Naive thymus-derived CD8-positive, alpha-beta T cell (primary cell): Measurements from ENCODE around the gene SARDH. TPM values are rescaled to one million over a fixed set of nuclear protein-coding genes. Genes with fewer than 3 reads are reported as not detected.

Experiments used
- ATAC-seq, 2 donors: fragments of 150-1000 bp; cut with Tn5 transposase in 1 of 2; sonication (Bioruptor Pico), chemical (Tn5 transposase) in 1 of 2; 1 replicate in 1 of 2; 2 replicates in 1 of 2; pipeline ENCODE4 v1.10.0; 2021; ENCODE audit warnings: mild to moderate bottlenecking in 2 of 2, moderate library complexity in 2 of 2
- POLR2A ChIA-PET: fragments of 350-600 bp; sonication (Branson Sonifier 250); formaldehyde crosslinking; loops from one replicate; lab custom pipeline; 2021; ENCODE audit warnings: antibody characterized with exemption; lab: Charles Lee
- DNase-seq, 10 donors: peaks; one replicate each; pipeline versions ENCODE4 v3.0.0 to v3.0.0-alpha.2; 2020 to 2022
- H3K27ac Mint-ChIP-seq, 10 donors: one replicate each; pipeline ENCODE4 v1.8.0; 2020 to 2022; ENCODE audit warnings: mild to moderate bottlenecking in 10 of 10, mixed read lengths in 10 of 10, moderate library complexity in 4 of 10, inconsistent platforms in 1 of 10
- H3K27me3 Mint-ChIP-seq, 5 donors: one replicate each; pipeline ENCODE4 v1.8.0; 2021 to 2022; ENCODE audit warnings: mixed read lengths in 5 of 5
- H3K36me3 Mint-ChIP-seq, 3 donors: one replicate each; pipeline ENCODE4 v1.8.0; 2020 to 2022; ENCODE audit warnings: mixed read lengths in 3 of 3, mild to moderate bottlenecking in 2 of 3, inconsistent platforms in 1 of 3
- H3K4me1 Mint-ChIP-seq, 4 donors: one replicate each; pipeline ENCODE4 v1.8.0; 2021 to 2022; ENCODE audit warnings: mixed read lengths in 4 of 4
- H3K4me3 Mint-ChIP-seq, 10 donors: one replicate each; pipeline ENCODE4 v1.8.0; 2020 to 2022; ENCODE audit warnings: mild to moderate bottlenecking in 10 of 10, mixed read lengths in 10 of 10, moderate library complexity in 6 of 10, inconsistent platforms in 1 of 10
- H3K9me3 Mint-ChIP-seq, 9 donors: one replicate each; pipeline ENCODE4 v1.8.0; 2020 to 2022; ENCODE audit warnings: mixed read lengths in 9 of 9, mild to moderate bottlenecking in 3 of 9, inconsistent platforms in 1 of 9, moderate library complexity in 1 of 9
- polyA plus RNA-seq, 3 donors: library from polyadenylated mRNA; unstranded; fragments of 300-500 nt; fragmentation: Illumina TruSeq; gene quantifications; one replicate each; pipeline ENCODE4 v1.2.3, GENCODE V29; 2021
- total RNA-seq, 8 experiments: library from RNA in 2 of 8; stranded (reverse) in 2 of 8; gene quantifications; one replicate each; pipeline ENCODE4 v1.2.3 and lab custom pipeline; 2021 to 2026

SARDH gene
- total and polyA plus RNA-seq, 5 experiments from 2014 or later, result 1.7 to 8.7 (median 2.7) TPM

DNA sequence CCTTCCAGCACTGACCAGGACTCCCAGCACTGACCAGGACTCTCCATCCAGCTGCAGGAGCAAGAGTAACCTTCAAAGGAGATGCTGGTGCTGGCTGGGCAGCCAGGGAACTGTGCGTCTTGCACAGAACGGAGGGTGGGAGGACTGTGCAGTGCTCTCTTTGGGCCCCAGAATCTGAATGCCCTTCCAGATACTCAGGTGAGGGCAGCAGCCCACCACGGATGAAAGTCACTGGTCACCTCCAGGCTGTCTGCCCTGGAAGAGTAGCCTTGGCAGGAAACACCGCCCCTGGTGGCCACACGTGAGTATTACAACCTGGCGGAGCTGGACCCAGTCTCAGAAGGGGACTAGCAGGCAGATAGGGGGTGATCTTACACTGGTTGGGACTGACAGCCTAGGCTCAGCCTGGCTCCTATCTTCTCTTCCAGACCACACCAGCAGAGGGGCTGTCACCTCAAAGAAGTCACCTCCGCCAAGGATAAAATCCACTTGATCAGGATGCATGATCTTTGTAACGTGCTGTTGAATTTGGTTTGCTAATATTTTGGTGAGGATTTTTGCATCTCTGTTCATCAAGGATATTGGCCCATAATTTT, 4.8 kb upstream of the SARDH start:
- peaks cover under 1 to 8% (median 5%) of the 10 kb centered on the region in 4 donors for H3K4me1 Mint-ChIP-seq
- H3K9me3 Mint-ChIP-seq, result peaks cover 0 to 4% (median 0%) of the 10 kb centered on the region in 9 donors
- no peak overlapping the region for H3K4me3 Mint-ChIP-seq
- H3K27ac Mint-ChIP-seq, result peak overlapping the region in 1 of 10 donors; percentile 11
- peak; percentile 51 to 82 (median 72) for DNase-seq
- H3K27me3 Mint-ChIP-seq, result peaks cover 0 to 18% (median 5%) of the 10 kb centered on the region in 5 donors
- peak; percentile 77 to 80 for ATAC-seq
- no peaks in the 10 kb centered on the region for H3K36me3 Mint-ChIP-seq
- POLR2A ChIA-PET, result no interaction called here

DNA sequence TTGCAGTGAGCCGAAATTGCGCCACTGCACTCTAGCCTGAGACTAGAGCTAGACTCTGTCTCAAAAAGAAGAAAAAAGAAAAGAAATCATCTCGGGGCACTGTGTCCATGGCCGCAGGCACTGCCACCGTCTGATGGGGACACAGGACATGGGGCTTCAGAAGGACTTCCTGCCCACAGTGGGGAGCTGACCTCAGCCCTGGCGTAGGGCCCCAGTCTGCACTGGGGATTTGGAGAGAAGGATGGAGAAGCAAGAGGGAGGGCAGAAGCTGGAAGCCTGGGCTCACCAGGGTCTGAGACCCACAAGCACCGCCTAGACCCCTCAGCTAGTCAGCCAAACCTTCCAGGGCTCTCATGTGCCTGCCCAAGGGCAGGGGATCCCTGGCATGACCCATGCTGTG, 4.1 kb upstream of the SARDH start:
- Mint-ChIP-seq H3K4me3 (no peak overlapping the region), H3K9me3 (peaks cover 0 to 4% (median 0%) of the 10 kb centered on the region in 9 donors), H3K27me3 (peaks cover 0 to 12% (median 5%) of the 10 kb centered on the region in 5 donors), H3K4me1 (peaks cover 3 to 12% (median 8%) of the 10 kb centered on the region in 4 donors), H3K36me3 (no peaks in the 10 kb centered on the region), H3K27ac (no peak overlapping the region)
- ATAC-seq (no peak), DNase-seq (no peak)
- POLR2A ChIA-PET, result no interaction called here

DNA sequence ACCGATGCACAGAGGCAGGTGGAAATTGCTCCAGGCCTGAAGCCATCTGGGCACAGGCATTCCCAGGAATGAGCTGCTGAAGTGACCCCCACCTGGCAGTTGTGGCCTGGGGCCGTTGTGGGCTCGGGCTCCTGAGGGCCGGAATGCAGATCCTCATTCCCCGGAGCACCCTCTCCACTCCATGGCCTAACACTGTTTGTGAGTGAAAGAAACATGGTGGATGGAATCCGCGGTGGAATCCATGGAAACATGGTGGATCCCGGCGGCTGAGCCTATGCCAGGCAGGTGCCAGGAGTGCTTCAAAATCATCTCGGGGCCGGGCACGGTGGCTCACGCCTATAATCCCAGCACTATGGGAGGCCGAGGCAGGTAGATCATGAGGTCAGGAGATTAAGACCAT, 3.6 kb upstream of the SARDH start:
- no peaks in the 10 kb centered on the region for H3K36me3 Mint-ChIP-seq
- H3K9me3 Mint-ChIP-seq, result peaks cover 0 to 4% (median 0%) of the 10 kb centered on the region in 9 donors
- peaks cover 3 to 12% (median 8%) of the 10 kb centered on the region in 4 donors for H3K4me1 Mint-ChIP-seq
- DNase-seq (no peak), ATAC-seq (no peak)
- H3K4me3 Mint-ChIP-seq, result no peak overlapping the region
- POLR2A ChIA-PET, result no interaction called here
- no peak overlapping the region for H3K27ac Mint-ChIP-seq
- peaks cover 0 to 8% (median 5%) of the 10 kb centered on the region in 5 donors for H3K27me3 Mint-ChIP-seq

DNA sequence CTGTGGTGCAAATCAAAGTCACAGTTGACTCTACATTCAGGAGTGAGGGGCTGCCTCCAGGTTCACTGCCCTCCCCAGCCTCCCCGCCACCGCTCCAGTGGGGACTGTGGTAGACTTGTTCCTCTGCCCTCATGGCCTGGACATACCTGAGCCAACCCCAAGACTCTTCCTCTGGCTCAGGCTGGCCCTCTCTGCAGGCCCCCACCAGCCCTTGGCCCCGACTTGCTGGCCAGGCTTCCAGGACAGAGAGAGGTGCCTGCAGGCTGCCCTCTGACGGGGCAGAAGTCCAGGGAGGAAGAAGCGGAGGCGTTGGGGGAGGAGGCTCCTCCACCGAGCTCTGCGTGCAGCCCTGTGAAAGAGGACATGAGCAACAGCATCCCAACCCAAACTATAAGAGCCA, 2.8 kb upstream of the SARDH start:
- Mint-ChIP-seq H3K9me3 (no peaks in the 10 kb centered on the region), H3K4me3 (no peak overlapping the region), H3K27me3 (peaks cover 0 to 6% (median 5%) of the 10 kb centered on the region in 5 donors), H3K27ac (no peak overlapping the region), H3K4me1 (peaks cover 3 to 13% (median 9%) of the 10 kb centered on the region in 4 donors), H3K36me3 (no peaks in the 10 kb centered on the region)
- DNase-seq (peak in 1 of 10 donors; percentile 14), ATAC-seq (no peak)
- POLR2A ChIA-PET, result no interaction called here

DNA sequence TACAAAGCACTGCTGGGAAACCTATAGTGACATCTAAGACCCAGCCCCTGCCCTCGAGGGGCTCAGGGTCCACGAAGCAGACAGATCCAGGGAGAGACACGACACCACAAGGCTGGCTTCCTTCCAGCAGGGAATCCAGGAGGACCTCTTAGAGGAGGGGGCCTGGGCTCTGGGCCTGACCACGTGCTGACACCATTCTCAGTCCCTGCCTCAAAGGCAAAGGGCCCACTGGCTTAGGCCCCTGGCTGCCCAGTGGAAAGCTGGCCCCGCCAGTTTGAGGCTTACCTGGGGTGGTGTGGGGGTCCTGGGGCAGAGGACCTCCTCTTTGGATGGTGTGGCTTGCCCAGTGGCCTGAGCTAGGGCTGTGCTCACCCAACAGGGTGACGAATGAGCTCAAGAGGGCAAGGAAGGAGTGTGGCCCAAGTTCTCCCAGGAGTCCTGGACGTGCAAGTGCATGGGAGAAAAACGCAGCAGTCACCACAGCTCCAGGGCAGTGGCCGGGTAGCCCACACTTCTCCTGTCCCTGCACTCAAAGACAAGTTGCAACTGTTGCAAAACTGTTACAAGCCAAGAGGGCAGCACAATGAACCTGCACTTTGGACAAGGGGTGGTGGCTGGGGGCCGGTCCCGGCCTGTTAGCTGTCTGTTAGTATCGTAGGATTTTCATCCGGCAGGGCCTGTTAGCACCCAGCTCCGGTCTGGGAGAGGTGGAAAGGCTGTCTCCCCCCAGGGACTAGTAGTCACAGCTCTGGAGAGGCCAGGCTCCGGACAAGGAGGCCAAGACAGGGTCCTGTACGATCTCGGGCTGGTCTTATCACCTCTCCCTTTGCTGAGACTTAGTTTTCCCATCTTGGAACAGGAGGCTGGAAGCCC, 1.5 kb upstream of the SARDH start:
- no peak overlapping the region for H3K4me3 Mint-ChIP-seq
- peaks cover 5 to 14% (median 10%) of the 10 kb centered on the region in 4 donors for H3K4me1 Mint-ChIP-seq
- peaks cover 0 to 5% (median 3%) of the 10 kb centered on the region in 5 donors for H3K27me3 Mint-ChIP-seq
- no peaks in the 10 kb centered on the region for H3K36me3 Mint-ChIP-seq
- H3K27ac Mint-ChIP-seq, result peak overlapping the region in 4 of 10 donors; percentile 11 to 66 (median 26)
- H3K9me3 Mint-ChIP-seq, result no peaks in the 10 kb centered on the region
- ATAC-seq (no peak), DNase-seq (peak in 1 of 10 donors; percentile 15)
- POLR2A ChIA-PET, result no interaction called here

DNA sequence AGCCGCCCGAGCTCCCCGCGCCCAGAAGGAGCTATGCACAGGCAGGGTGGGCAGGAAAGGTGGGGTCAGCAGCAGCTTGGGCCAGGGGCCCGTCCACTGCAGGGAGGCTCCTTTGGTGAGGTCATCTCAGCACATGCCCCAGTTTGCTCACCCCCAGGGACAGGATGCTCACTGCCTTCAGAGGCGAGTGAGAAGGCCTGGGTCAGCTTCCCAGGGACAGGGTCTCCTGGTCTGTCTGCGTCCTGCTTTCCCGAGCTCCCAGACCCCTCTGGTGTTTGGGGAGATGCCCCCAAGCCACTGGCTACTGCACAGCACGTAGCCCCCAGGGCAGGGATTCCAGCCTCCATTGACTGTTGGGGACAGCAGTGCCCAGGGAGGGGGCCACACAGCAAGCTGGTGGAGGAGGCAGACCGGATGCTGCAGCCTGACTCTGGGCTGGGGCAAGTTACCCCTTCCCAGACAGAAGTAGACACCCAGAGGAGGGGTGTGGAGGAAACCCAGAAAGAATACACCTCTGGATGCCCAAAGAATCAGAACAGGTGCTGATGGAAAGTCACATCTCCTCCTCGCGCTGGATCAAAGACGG, 581 bp upstream of the SARDH start:
- Mint-ChIP-seq H3K27me3 (peaks cover 0 to 2% (median 0%) of the 10 kb centered on the region in 5 donors), H3K27ac (peak overlapping the region in 3 of 10 donors; percentile 8 to 57 (median 11)), H3K36me3 (no peaks in the 10 kb centered on the region), H3K4me3 (peak overlapping the region in 9 of 10 donors; percentile 39 to 75 (median 63)), H3K4me1 (peaks cover 5 to 13% (median 10%) of the 10 kb centered on the region in 4 donors), H3K9me3 (no peaks in the 10 kb centered on the region)
- POLR2A ChIA-PET, result interaction anchor here (0.7 kb wide), 1 partner anchor 393 kb away, joined by 3 read pairs; no protein-coding TSS in a partner anchor
- ATAC-seq (no peak), DNase-seq (no peak)

DNA sequence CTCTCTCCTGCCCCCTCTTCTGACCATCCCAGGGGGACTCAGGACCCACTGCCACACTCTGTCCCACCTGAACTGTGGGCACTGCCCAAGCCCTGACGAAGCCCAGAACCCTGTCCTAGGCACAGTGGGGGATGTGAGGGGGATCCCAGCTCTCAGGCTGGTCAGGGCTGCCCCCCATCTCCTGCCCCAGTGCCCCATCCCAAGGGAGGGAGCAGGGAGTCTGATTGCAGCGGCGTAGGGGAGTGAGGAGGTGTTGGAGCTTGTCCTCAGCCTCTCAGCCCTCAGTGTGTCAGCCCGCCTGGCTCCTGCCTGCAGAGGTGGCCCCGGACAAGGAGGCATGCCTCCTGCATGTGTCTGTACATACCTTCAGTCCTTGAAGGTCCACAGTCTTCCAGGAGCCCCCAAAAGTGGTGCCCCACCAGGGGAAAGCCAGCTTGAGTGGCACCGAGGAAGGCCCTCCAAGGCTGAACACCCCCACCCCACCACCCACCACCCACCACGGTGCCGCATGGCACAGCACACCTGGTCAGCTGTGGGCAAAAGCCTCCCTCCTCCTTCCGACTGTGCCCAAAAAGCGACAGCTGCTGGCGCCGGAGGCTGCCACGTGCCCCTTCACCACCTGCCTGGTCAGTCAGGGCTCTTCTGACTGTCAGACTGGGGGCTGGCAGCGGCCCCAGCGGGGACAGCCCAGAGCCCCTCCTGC, 930 bp downstream of the SARDH start:
- Mint-ChIP-seq H3K36me3 (no peaks in the 10 kb centered on the region), H3K4me1 (peaks cover 5 to 13% (median 10%) of the 10 kb centered on the region in 4 donors), H3K27ac (peak overlapping the region in 2 of 10 donors; percentile 61 to 84), H3K9me3 (no peaks in the 10 kb centered on the region), H3K27me3 (peaks cover 0 to 2% (median 0%) of the 10 kb centered on the region in 5 donors), H3K4me3 (peak overlapping the region in 4 of 10 donors; percentile 58 to 75 (median 58))
- POLR2A ChIA-PET, result no interaction called here
- DNase-seq (no peak), ATAC-seq (no peak)

DNA sequence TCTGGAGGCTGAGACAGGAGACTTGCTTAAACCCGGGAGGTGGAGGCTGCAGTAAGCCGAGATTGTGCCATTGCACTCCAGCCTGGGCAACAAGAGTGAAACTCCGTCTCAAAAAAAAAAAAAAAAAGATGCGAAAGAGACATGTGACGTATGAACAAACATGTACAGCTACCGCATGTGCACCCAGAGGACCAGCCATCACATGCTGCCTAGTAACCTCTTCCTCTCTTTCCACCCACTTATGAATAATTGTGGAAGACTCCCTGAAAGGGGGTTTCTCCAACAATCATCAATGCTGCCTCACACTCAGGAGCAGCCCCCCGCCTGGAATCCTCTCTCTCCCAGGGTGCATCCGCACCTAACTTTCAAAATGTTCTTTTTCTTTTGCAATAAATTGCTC, 2.2 kb downstream of the SARDH start:
- peak overlapping the region in 1 of 10 donors; percentile 66 for H3K27ac Mint-ChIP-seq
- no peaks in the 10 kb centered on the region for H3K9me3 Mint-ChIP-seq
- POLR2A ChIA-PET, result interaction anchor here (1.2 kb wide), 1 partner anchor 35 kb away, joined by 3 read pairs; no protein-coding TSS in a partner anchor

DNA sequence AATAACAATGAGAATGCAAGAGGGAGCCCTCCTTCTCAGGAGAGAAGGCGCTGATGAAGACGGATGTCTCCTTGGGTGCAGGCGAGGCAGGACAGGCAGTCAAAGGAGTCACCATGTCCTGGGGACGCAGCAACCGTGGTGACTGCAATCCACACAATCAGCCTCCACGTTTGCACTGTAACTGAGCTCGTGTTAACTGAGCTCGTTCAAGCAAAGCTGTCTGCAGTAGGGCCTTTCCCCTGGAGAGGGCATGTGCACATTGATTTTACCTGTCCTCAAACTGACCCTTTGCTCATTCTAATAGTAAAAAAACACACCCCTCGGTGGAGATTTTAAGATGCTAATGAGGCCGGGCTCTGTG, 2.8 kb downstream of the SARDH start:
- H3K27ac Mint-ChIP-seq, result peak overlapping the region in 2 of 10 donors; percentile 35 to 71
- POLR2A ChIA-PET, result interaction anchor here (1.2 kb wide), 1 partner anchor 34 kb away, joined by 3 read pairs; no protein-coding TSS in a partner anchor

More for the DNA sequence above, 2.2 kb downstream of the SARDH start:
- Mint-ChIP-seq H3K4me1 (peaks cover 5 to 13% (median 10%) of the 10 kb centered on the region in 4 donors), H3K4me3 (no peak overlapping the region), H3K36me3 (no peaks in the 10 kb centered on the region), H3K27me3 (peaks cover 0 to 2% (median 0%) of the 10 kb centered on the region in 5 donors)
- no peak for ATAC-seq
- DNase-seq, result no peak

DNA sequence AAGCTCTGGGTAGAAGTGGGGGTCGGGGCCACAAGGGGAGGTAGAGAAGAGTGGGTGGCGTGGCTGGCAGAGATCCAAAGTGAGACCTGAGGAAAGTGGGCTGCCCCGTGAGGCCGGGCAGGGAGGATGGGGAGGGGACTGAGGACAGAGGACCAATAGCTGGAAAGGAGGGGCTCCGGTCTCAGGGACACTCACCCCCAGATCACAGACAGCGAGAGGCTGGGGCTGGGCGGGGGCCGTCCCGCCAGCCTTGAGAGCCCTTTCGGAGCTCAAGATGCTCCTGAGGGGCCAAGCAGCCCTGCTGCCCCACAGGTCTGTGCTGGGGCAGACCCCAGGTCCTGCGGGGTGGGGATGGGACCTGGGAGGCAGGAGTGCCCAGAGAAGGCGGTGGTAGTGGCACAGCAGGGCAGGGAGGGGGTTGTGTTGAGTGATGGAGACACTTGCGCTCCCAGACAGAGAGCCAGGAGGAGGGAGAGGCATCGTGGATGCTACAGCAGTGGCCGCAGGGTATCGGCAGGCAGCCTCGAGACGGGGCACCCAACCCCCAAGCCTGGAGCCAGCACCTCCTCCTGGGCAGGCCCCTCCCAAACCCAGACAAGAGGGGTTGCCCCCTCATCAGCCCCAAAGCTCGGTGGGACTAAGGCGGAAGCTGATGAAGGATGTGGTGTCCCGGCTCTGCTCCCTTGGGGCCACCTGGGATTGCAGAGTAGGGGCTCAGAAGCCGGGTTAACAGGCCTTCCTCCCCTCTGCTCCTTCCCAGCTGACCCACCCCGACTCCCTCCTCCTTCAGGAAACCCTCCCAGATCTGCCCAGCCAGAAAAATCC, 3.4 kb downstream of the SARDH start:
- no peaks in the 10 kb centered on the region for H3K9me3 Mint-ChIP-seq
- peaks cover 0 to 2% (median 0%) of the 10 kb centered on the region in 5 donors for H3K27me3 Mint-ChIP-seq
- ATAC-seq (no peak), DNase-seq (no peak)
- POLR2A ChIA-PET, result no interaction called here
- peaks cover 5 to 13% (median 10%) of the 10 kb centered on the region in 4 donors for H3K4me1 Mint-ChIP-seq
- H3K4me3 Mint-ChIP-seq, result no peak overlapping the region
- H3K27ac Mint-ChIP-seq, result peak overlapping the region in 2 of 10 donors; percentile 56 to 71
- H3K36me3 Mint-ChIP-seq, result no peaks in the 10 kb centered on the region

More for the DNA sequence above, 2.8 kb downstream of the SARDH start:
- DNase-seq (peak in 1 of 10 donors; percentile 10), ATAC-seq (no peak)
- Mint-ChIP-seq H3K4me1 (peaks cover 5 to 13% (median 10%) of the 10 kb centered on the region in 4 donors), H3K36me3 (no peaks in the 10 kb centered on the region), H3K4me3 (no peak overlapping the region), H3K9me3 (no peaks in the 10 kb centered on the region), H3K27me3 (peaks cover 0 to 2% (median 0%) of the 10 kb centered on the region in 5 donors)

DNA sequence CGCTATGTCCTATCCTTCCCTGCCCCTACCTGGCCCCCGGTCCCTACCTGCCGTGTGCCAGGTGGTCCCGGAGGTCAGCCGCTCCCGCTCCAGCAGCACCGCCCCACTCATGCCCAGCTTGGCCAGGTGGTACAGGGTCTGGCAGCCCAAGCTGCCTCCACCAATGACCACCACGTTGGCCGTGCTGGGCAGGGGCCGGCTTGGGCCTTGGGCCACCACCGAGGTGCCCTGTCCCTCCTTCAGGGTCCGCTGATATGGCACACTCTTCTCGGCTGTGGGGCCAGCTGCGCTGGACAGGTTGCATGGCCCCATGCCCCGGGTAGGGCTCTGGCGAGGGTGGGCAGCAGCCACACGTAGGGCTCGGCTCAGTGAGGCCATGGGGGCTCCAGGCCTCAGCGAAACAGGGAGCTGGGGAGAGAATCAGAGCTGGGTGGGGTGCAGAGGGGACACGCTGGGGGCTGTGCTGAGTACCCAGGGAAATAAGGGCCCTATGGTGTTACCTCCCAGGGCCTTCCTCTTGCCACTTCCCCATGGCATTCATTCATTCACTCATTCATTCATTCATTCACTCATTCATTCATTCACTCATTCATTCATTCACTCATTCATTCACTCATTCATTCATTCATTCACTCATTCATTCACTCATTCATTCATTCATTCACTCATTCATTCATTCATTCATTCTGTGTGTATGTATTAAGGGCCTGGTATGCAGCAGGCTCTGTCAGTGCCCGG, 4.2 kb downstream of the SARDH start:
- Mint-ChIP-seq H3K36me3 (no peaks in the 10 kb centered on the region), H3K27me3 (peaks cover 0 to 2% (median 0%) of the 10 kb centered on the region in 5 donors), H3K4me3 (no peak overlapping the region), H3K4me1 (peaks cover 5 to 10% (median 8%) of the 10 kb centered on the region in 4 donors), H3K9me3 (no peaks in the 10 kb centered on the region), H3K27ac (peak overlapping the region in 1 of 10 donors; percentile 56)
- DNase-seq (peak in 1 of 10 donors; percentile 56), ATAC-seq (no peak)
- POLR2A ChIA-PET, result no interaction called here
